GM18861 (cell line): ENCODE measurements around the gene TPRA1.

ENCODE experiments used
- ATAC-seq: cut with Tn5 transposase; IDR thresholded peaks from one replicate; pipeline ENCODE4 v1.9.1; 2021; ENCODE audit not compliant: unreplicated experiment

Gene TPRA1

GRCh38 chr3:127593178-127593577 is 2.6 kb upstream of the TPRA1 start:
- no peak for ATAC-seq

- peak; percentile 22 for ATAC-seq
Observed at GRCh38 chr3:127590282-127590592, 296 bp downstream of the TPRA1 start.

- peak; percentile 1 for ATAC-seq
Observed at GRCh38 chr3:127589600-127590281, 792 bp downstream of the TPRA1 start.

GRCh38 chr3:127588806-127589577 is 1.5 kb downstream of the TPRA1 start:
- ATAC-seq, result no peak

- no peak for ATAC-seq
Observed at GRCh38 chr3:127587876-127588275, 2.7 kb downstream of the TPRA1 start.

- no peak for ATAC-seq
Observed at GRCh38 chr3:127585813-127586413, 4.6 kb downstream of the TPRA1 start.

- ATAC-seq, result no peak
Observed at GRCh38 chr3:127585163-127585812, 5.2 kb downstream of the TPRA1 start.

- ATAC-seq, result no peak
Observed at GRCh38 chr3:127584734-127585133, 5.8 kb downstream of the TPRA1 start.

- ATAC-seq, result no peak
Observed at GRCh38 chr3:127580327-127581060, 10.0 kb downstream of the TPRA1 start.

GRCh38 chr3:127578802-127579201 is 11.7 kb downstream of the TPRA1 start:
- ATAC-seq, result no peak

GRCh38 chr3:127578168-127578567 is 12.4 kb downstream of the TPRA1 start:
- ATAC-seq, result no peak

- ATAC-seq, result no peak
Observed at GRCh38 chr3:127577448-127577847, 13.1 kb downstream of the TPRA1 start.

GRCh38 chr3:127574880-127575878 is 15.4 kb downstream of the TPRA1 start:
- peak; percentile 66 for ATAC-seq

GRCh38 chr3:127573912-127574311 is 16.6 kb downstream of the TPRA1 start:
- no peak for ATAC-seq

- no peak for ATAC-seq
Observed at GRCh38 chr3:127573401-127573800, 17.1 kb downstream of the TPRA1 start.

- ATAC-seq, result no peak
Observed at GRCh38 chr3:127572735-127573134, 17.8 kb downstream of the TPRA1 start.

- ATAC-seq, result no peak
Observed at GRCh38 chr3:127572186-127572585, 18.3 kb downstream of the TPRA1 start.

- ATAC-seq, result no peak
Observed at GRCh38 chr3:127570520-127570919, 20.0 kb downstream of the TPRA1 start.

GRCh38 chr3:127569160-127569559 is 21.4 kb downstream of the TPRA1 start:
- ATAC-seq, result no peak

GRCh38 chr3:127568586-127568985 is 21.9 kb downstream of the TPRA1 start:
- no peak for ATAC-seq
